Body of pancreas (tissue), 4 donors: ENCODE data around the gene LARP1.

ENCODE experiments used
- POLR2A ChIP-seq, 3 donors: fragments of 450-650 bp; IDR thresholded peaks; one replicate each; pipeline ENCODE4 v1.6.1; 2016; ENCODE audit warnings: antibody characterized with exemption in 3 of 3, mild to moderate bottlenecking in 2 of 3
- TF ChIP-seq, protein P1 (sequence below), 7 experiments: fragments of 450-650 bp in 4 of 7; fragments of 200-600 bp in 3 of 7; sonication (generic) in 3 of 7; IDR thresholded peaks; one replicate each; pipeline ENCODE4 v1.5.1; 2016 to 2019; ENCODE audit warnings: antibody characterized with exemption in 7 of 7

DNA sequence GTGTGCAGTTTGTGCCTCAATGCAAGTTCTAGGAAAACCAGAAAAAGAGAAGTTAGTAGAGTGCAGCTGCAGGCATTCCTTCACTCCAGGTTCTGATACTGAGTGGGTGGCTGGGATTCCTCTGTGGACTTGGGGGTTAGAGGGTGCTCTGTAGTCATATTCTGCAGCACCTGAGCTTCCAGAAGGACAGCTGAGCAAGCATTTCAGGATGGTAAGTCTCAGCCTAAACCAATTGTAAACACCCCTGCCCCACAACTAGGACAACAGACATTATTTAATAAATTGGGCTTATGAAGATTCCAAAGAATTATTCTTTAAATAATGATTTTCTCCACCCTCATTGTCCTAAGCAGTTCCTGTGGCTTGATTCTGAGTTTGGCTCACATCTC, 86.1 kb downstream of the LARP1 start:
- TF ChIP-seq, protein P1, sequence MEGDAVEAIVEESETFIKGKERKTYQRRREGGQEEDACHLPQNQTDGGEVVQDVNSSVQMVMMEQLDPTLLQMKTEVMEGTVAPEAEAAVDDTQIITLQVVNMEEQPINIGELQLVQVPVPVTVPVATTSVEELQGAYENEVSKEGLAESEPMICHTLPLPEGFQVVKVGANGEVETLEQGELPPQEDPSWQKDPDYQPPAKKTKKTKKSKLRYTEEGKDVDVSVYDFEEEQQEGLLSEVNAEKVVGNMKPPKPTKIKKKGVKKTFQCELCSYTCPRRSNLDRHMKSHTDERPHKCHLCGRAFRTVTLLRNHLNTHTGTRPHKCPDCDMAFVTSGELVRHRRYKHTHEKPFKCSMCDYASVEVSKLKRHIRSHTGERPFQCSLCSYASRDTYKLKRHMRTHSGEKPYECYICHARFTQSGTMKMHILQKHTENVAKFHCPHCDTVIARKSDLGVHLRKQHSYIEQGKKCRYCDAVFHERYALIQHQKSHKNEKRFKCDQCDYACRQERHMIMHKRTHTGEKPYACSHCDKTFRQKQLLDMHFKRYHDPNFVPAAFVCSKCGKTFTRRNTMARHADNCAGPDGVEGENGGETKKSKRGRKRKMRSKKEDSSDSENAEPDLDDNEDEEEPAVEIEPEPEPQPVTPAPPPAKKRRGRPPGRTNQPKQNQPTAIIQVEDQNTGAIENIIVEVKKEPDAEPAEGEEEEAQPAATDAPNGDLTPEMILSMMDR (IDR thresholded peaks at IDR 0.05) = no peak
- TF ChIP-seq POLR2A (IDR thresholded peaks at IDR 0.05) = no peak
